Measurements from ENCODE around the gene TMEM178B.

- TF ChIP-seq CTCF (IDR thresholded peaks at IDR 0.05) (no peak), POLR2A (IDR thresholded peaks at IDR 0.05) (no peak)
These were observed 2.5 kb downstream of the TMEM178B start for GRCh38 chr7:141076377-141076776.
